H9 (cell line): ENCODE results near the gene CNGB1. TPM values are rescaled to one million over a fixed set of nuclear protein-coding genes. Genes with fewer than 3 reads are reported as not detected.

Experiments
- DNase-seq: peaks from one replicate; pipeline ENCODE4 v3.0.0-alpha.2; 2017
- H2AFZ ChIP-seq: one replicate; pipeline ENCODE4 v1.6.1; 2013; ENCODE audit warnings: mild to moderate bottlenecking, low read length, control low read depth, moderate library complexity
- H2AK5ac ChIP-seq: 2 replicates; pipeline ENCODE4 v1.6.1; 2013; ENCODE audit warnings: low read length, control low read depth, mixed read lengths; ENCODE audit not compliant: insufficient read length
- H2BK120ac ChIP-seq: one replicate; pipeline ENCODE4 v1.6.1; 2013; ENCODE audit warnings: low read depth, mild to moderate bottlenecking, low read length, control low read depth, inconsistent platforms; ENCODE audit not compliant: poor library complexity, severe bottlenecking
- H2BK12ac ChIP-seq: 2 replicates; pipeline ENCODE4 v1.6.1; 2013; ENCODE audit warnings: low read length, control low read depth, mixed read lengths, low read depth; ENCODE audit not compliant: insufficient read length
- H2BK15ac ChIP-seq: 2 replicates; pipeline ENCODE4 v1.6.1; 2013; ENCODE audit warnings: low read depth, low read length, control low read depth
- H2BK20ac ChIP-seq: one replicate; pipeline ENCODE4 v1.6.1; 2013; ENCODE audit warnings: low read depth, mild to moderate bottlenecking, low read length, control low read depth, inconsistent platforms; ENCODE audit not compliant: poor library complexity, severe bottlenecking
- H2BK5ac ChIP-seq: 2 replicates; pipeline ENCODE4 v1.6.1; 2013; ENCODE audit warnings: low read length, control low read depth, mixed read lengths; ENCODE audit not compliant: insufficient read length
- H3K14ac ChIP-seq: 2 replicates; pipeline ENCODE4 v1.6.1; 2013; ENCODE audit warnings: low read length, control low read depth; ENCODE audit not compliant: insufficient read depth
- H3K18ac ChIP-seq: 2 replicates; pipeline ENCODE4 v1.6.1; 2013; ENCODE audit warnings: low read depth, mild to moderate bottlenecking, mixed read lengths, low read length, control low read depth; ENCODE audit not compliant: insufficient read length
- H3K23ac ChIP-seq: 2 replicates; pipeline ENCODE4 v1.6.1; 2013; ENCODE audit warnings: low read length, control low read depth, mixed read lengths, low read depth; ENCODE audit not compliant: insufficient read length
- H3K23me2 ChIP-seq: 2 replicates; pipeline ENCODE4 v1.6.1; 2013; ENCODE audit warnings: low read depth, mild to moderate bottlenecking, mixed read lengths, low read length, control low read depth; ENCODE audit not compliant: insufficient read length, poor library complexity, severe bottlenecking
- H3K27ac ChIP-seq: 2 replicates; pipeline ENCODE4 v1.5.1; 2013; ENCODE audit warnings: low read length, control low read depth, mixed read lengths, low read depth; ENCODE audit not compliant: insufficient read length
- H3K27me3 ChIP-seq: 2 replicates; pipeline ENCODE4 v1.6.1; 2013; ENCODE audit warnings: low read length, control low read depth, inconsistent platforms; ENCODE audit not compliant: insufficient read depth
- H3K4ac ChIP-seq: 2 replicates; pipeline ENCODE4 v1.6.1; 2013; ENCODE audit warnings: low read depth, mild to moderate bottlenecking, control low read depth, inconsistent platforms, low read length, moderate library complexity
- H3K4me1 ChIP-seq: 2 replicates; pipeline ENCODE4 v1.6.1; 2013; ENCODE audit warnings: low read length, control low read depth, inconsistent platforms; ENCODE audit not compliant: insufficient read depth
- H3K4me2 ChIP-seq: 2 replicates; pipeline ENCODE4 v1.6.1; 2013; ENCODE audit warnings: low read length, control low read depth, mixed read lengths; ENCODE audit not compliant: insufficient read length, insufficient read depth
- H3K56ac ChIP-seq: 2 replicates; pipeline ENCODE4 v1.6.1; 2013; ENCODE audit warnings: low read depth, mild to moderate bottlenecking, mixed read lengths, low read length, control low read depth; ENCODE audit not compliant: insufficient read length
- H3K79me1 ChIP-seq: 2 replicates; pipeline ENCODE4 v1.6.1; 2013; ENCODE audit warnings: low read depth, mild to moderate bottlenecking, moderate library complexity, low read length, control low read depth, inconsistent platforms; ENCODE audit not compliant: insufficient read depth, poor library complexity, severe bottlenecking
- H3K79me2 ChIP-seq: 2 replicates; pipeline ENCODE4 v1.6.1; 2013; ENCODE audit warnings: low read length, control low read depth, inconsistent platforms; ENCODE audit not compliant: insufficient read depth
- H3K9ac ChIP-seq: 2 replicates; pipeline ENCODE4 v1.6.1; 2013; ENCODE audit warnings: low read length, control low read depth, mixed read lengths; ENCODE audit not compliant: insufficient read length; ENCODE audit errors: extremely low read depth
- H3K9me3 ChIP-seq: one replicate; pipeline ENCODE4 v1.6.1; 2013; ENCODE audit warnings: low read depth, low read length, inconsistent platforms; ENCODE audit not compliant: control insufficient read depth
- H3T11ph ChIP-seq: one replicate; pipeline ENCODE4 v1.6.1; 2013; ENCODE audit warnings: mild to moderate bottlenecking, low read length, control low read depth, inconsistent platforms
- H4K20me1 ChIP-seq: one replicate; pipeline ENCODE4 v1.6.1; 2013; ENCODE audit not compliant: control insufficient read depth, insufficient read length, insufficient read depth
- H4K5ac ChIP-seq: 2 replicates; pipeline ENCODE4 v1.6.1; 2013; ENCODE audit warnings: low read depth, mild to moderate bottlenecking, mixed read lengths, low read length, control low read depth; ENCODE audit not compliant: insufficient read length
- H4K8ac ChIP-seq: replicated peaks from 2 replicates; pipeline ENCODE4 v1.6.1; 2013; ENCODE audit warnings: low read length, control low read depth, mixed read lengths, low read depth; ENCODE audit not compliant: insufficient read length
- H4K91ac ChIP-seq: 2 replicates; pipeline ENCODE4 v1.6.1; 2013; ENCODE audit warnings: low read depth, mild to moderate bottlenecking, moderate library complexity, mixed read lengths, low read length, control low read depth; ENCODE audit not compliant: insufficient read length
- H3K27ac Mint-ChIP-seq, 3 experiments: 2 replicates in 2 of 3; 3 replicates in 1 of 3; pipeline ENCODE4 v1.8.0; 2020 to 2021; ENCODE audit warnings: mixed read lengths in 3 of 3, mild to moderate bottlenecking in 1 of 3, moderate library complexity in 1 of 3
- H3K27me3 Mint-ChIP-seq: 2 replicates; pipeline ENCODE4 v1.8.0; 2021; ENCODE audit warnings: low read depth, mild to moderate bottlenecking, moderate library complexity, mixed read lengths
- H3K36me3 Mint-ChIP-seq, 3 experiments: 2 replicates in 2 of 3; 3 replicates in 1 of 3; pipeline ENCODE4 v1.8.0; 2020 to 2021; ENCODE audit warnings: low read depth in 3 of 3, mixed read lengths in 3 of 3; ENCODE audit not compliant: insufficient read depth in 1 of 3
- H3K4me1 Mint-ChIP-seq, 2 experiments: 2 replicates each; pipeline ENCODE4 v1.8.0; 2020; ENCODE audit warnings: mixed read lengths in 2 of 2
- H3K4me3 Mint-ChIP-seq, 2 experiments: 2 replicates in 1 of 2; 3 replicates in 1 of 2; pipeline ENCODE4 v1.8.0; 2020 to 2021; ENCODE audit warnings: mild to moderate bottlenecking in 2 of 2, mixed read lengths in 2 of 2, moderate library complexity in 1 of 2
- H3K9me3 Mint-ChIP-seq, 2 experiments: 2 replicates in 1 of 2; 3 replicates in 1 of 2; pipeline ENCODE4 v1.8.0; 2020; ENCODE audit warnings: mild to moderate bottlenecking in 2 of 2, mixed read lengths in 2 of 2, moderate library complexity in 1 of 2
- WGBS: extraction: QIAGEN DNeasy Blood & Tissue Kit; methylation state at CpG from one replicate; pipeline ENCODE4 v1.1.7; 2013; ENCODE audit warnings: missing lambda C conversion rate, low lambda C conversion rate, mixed read lengths; ENCODE audit not compliant: insufficient read length; ENCODE audit errors: extremely low coverage; 5-methylcytosine and 5-hydroxymethylcytosine counted together
- total RNA-seq: library from RNA; stranded (reverse); gene quantifications from 2 replicates; pipeline ENCODE4 v1.2.1, GENCODE V29; 2021
- TF ChIP-seq, protein P1 (sequence below): fragments of 200-600 bp; sonication (generic); conservative IDR thresholded peaks from 3 replicates; pipeline ENCODE4 v1.8.0; 2021; ENCODE audit warnings: antibody characterized with exemption, mild to moderate bottlenecking

The CNGB1 gene
- total RNA-seq, 1 experiment from 2014 or later, result not detected

- no peaks in the 10 kb centered on the region for H3K23me2 ChIP-seq
- H3K79me2 ChIP-seq, result no peaks in the 10 kb centered on the region
- Mint-ChIP-seq H3K4me3 (no peak overlapping the region), H3K27me3 (no peaks in the 10 kb centered on the region; the same call in 1 of the 2 replicates), H3K36me3 (no peaks in the 10 kb centered on the region), H3K27ac (no peak overlapping the region), H3K9me3 (no peaks in the 10 kb centered on the region), H3K4me1 (peaks cover 8 to 9% of the 10 kb centered on the region in 2 experiments; a peak in 2 of 4 replicates)
- no peak overlapping the region for H2BK5ac ChIP-seq
- H2BK120ac ChIP-seq, result no peak overlapping the region
- no peaks in the 10 kb centered on the region for H3K27me3 ChIP-seq
- TF ChIP-seq, protein P1, sequence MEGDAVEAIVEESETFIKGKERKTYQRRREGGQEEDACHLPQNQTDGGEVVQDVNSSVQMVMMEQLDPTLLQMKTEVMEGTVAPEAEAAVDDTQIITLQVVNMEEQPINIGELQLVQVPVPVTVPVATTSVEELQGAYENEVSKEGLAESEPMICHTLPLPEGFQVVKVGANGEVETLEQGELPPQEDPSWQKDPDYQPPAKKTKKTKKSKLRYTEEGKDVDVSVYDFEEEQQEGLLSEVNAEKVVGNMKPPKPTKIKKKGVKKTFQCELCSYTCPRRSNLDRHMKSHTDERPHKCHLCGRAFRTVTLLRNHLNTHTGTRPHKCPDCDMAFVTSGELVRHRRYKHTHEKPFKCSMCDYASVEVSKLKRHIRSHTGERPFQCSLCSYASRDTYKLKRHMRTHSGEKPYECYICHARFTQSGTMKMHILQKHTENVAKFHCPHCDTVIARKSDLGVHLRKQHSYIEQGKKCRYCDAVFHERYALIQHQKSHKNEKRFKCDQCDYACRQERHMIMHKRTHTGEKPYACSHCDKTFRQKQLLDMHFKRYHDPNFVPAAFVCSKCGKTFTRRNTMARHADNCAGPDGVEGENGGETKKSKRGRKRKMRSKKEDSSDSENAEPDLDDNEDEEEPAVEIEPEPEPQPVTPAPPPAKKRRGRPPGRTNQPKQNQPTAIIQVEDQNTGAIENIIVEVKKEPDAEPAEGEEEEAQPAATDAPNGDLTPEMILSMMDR, result no peak
- no peaks in the 10 kb centered on the region for H3K79me1 ChIP-seq
- no CpG with 5 or more reads among the region's 6 CpGs for WGBS
- H2BK12ac ChIP-seq, result no peak overlapping the region
- no peak overlapping the region for H3K4ac ChIP-seq
- H2BK15ac ChIP-seq, result no peak overlapping the region
- no peak overlapping the region for H3K23ac ChIP-seq
- H4K91ac ChIP-seq, result no peak overlapping the region
- no peaks in the 10 kb centered on the region for H3K4me1 ChIP-seq
- H3K18ac ChIP-seq, result no peak overlapping the region
- H3K9me3 ChIP-seq, result no peaks in the 10 kb centered on the region
- no peak overlapping the region for H3K56ac ChIP-seq
- no peak overlapping the region for H3K9ac ChIP-seq
- H3T11ph ChIP-seq, result no peak overlapping the region
- no peak overlapping the region for H3K4me2 ChIP-seq
- no peak overlapping the region for H2BK20ac ChIP-seq
- H4K5ac ChIP-seq, result no peak overlapping the region
- no peak for DNase-seq
- no peak overlapping the region for H3K14ac ChIP-seq
- no peak overlapping the region for H2AK5ac ChIP-seq
- no peak overlapping the region for H3K27ac ChIP-seq
- H2AFZ ChIP-seq, result no peak overlapping the region
- no peaks in the 10 kb centered on the region for H4K20me1 ChIP-seq
- no peak overlapping the region for H4K8ac ChIP-seq
Measured at GRCh38 chr16:57950382-57950781, 20.5 kb downstream of the CNGB1 start.
